Activated naive CD8-positive, alpha-beta T cell treated with anti-CD3 and anti-CD28 coated beads, Interleukin-2, amount 50 U/mL, for 24 hours (primary cell): ENCODE measurements around the gene NPNT.

ENCODE experiments used
- ATAC-seq: fragments of 150-1000 bp; cut with Tn5 transposase; one replicate; pipeline ENCODE4 v1.10.0; 2021
- DNase-seq: peaks from one replicate; pipeline ENCODE4 v3.0.0; 2021
- H3K27ac Mint-ChIP-seq: one replicate; pipeline ENCODE4 v1.8.0; 2021; ENCODE audit warnings: mild to moderate bottlenecking, mixed read lengths
- H3K27me3 Mint-ChIP-seq: one replicate; pipeline ENCODE4 v1.8.0; 2021; ENCODE audit warnings: mixed read lengths
- H3K36me3 Mint-ChIP-seq: one replicate; pipeline ENCODE4 v1.8.0; 2021; ENCODE audit warnings: low read depth, mixed read lengths
- H3K4me1 Mint-ChIP-seq: one replicate; pipeline ENCODE4 v1.8.0; 2021; ENCODE audit warnings: mixed read lengths
- H3K4me3 Mint-ChIP-seq: one replicate; pipeline ENCODE4 v1.8.0; 2021; ENCODE audit warnings: mild to moderate bottlenecking, moderate library complexity, mixed read lengths
- H3K9me3 Mint-ChIP-seq: one replicate; pipeline ENCODE4 v1.8.0; 2021; ENCODE audit warnings: mixed read lengths

Gene NPNT

GRCh38 chr4:105896461-105896942 lies 1.2 kb downstream of the NPNT start:
- Mint-ChIP-seq H3K27me3 (peaks cover 54% of the 10 kb centered on the region), H3K4me1 (peaks cover 7% of the 10 kb centered on the region), H3K36me3 (no peaks in the 10 kb centered on the region), H3K9me3 (no peaks in the 10 kb centered on the region), H3K4me3 (peak overlapping the region; percentile 18), H3K27ac (no peak overlapping the region)
- no peak for DNase-seq
- ATAC-seq, result no peak

DNA sequence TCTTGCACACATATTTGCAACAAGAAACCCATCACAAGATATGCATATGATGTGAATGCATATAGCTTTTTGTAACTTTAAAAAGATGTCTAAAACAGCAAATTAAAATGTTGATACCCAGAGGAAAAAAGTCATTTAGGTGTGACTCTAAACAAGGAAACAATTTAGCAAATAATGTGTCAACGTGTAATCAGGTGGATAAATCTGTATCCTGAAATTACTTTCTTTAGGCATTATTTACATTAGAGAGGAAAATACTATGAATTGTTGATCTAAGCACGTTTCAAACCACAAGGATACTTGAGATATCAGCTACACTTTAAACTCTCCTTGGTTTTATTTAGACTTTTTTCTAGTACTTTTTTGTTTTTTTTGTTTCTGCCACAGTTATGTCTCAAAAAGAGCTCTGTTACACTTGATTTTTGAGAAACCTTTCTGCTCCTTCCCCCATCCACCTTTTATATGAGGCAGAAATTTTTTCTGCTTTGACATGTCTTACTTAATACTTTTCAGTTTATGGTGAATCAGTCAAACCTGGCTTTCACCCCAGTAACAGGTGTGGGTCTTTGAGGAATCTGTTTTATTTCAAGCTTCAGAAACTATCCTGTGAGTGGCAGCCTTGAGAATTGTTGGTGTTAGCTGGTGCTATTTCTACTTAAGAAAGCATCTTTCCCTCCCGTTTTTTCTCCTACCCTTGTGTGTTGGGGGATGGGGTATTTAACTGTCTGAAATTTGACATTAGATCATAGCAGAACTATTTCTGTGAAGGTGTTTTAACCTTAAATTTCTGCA lies 1.9 kb downstream of the NPNT start:
- no peaks in the 10 kb centered on the region for H3K36me3 Mint-ChIP-seq
- ATAC-seq (no peak), DNase-seq (no peak)
- no peak overlapping the region for H3K27ac Mint-ChIP-seq
- H3K4me1 Mint-ChIP-seq, result peaks cover 7% of the 10 kb centered on the region
- no peak overlapping the region for H3K4me3 Mint-ChIP-seq
- H3K27me3 Mint-ChIP-seq, result peaks cover 52% of the 10 kb centered on the region
- no peaks in the 10 kb centered on the region for H3K9me3 Mint-ChIP-seq

DNA sequence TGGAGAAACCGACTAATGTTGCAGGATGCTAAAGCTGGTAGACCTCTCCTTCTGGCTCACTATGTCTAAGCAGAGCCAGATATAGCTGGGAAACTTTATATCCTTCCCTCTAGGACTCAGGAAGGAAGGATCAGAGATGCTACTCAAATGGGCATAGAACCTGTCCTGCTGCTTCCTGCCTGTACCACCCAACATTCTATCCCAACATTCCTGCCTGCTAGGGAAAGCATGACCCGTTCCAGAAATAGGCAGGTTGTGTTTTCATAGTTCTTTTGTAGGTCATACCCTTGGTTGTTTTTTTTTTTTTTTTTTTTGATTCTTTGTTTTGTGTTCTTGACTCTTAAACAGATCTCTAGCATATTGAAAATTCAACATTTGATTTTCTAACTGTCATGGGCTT lies 5.3 kb downstream of the NPNT start:
- Mint-ChIP-seq H3K4me1 (peaks cover 4% of the 10 kb centered on the region), H3K9me3 (no peaks in the 10 kb centered on the region), H3K4me3 (no peak overlapping the region), H3K27me3 (peaks cover 45% of the 10 kb centered on the region), H3K36me3 (no peaks in the 10 kb centered on the region), H3K27ac (no peak overlapping the region)
- ATAC-seq (no peak), DNase-seq (no peak)

DNA sequence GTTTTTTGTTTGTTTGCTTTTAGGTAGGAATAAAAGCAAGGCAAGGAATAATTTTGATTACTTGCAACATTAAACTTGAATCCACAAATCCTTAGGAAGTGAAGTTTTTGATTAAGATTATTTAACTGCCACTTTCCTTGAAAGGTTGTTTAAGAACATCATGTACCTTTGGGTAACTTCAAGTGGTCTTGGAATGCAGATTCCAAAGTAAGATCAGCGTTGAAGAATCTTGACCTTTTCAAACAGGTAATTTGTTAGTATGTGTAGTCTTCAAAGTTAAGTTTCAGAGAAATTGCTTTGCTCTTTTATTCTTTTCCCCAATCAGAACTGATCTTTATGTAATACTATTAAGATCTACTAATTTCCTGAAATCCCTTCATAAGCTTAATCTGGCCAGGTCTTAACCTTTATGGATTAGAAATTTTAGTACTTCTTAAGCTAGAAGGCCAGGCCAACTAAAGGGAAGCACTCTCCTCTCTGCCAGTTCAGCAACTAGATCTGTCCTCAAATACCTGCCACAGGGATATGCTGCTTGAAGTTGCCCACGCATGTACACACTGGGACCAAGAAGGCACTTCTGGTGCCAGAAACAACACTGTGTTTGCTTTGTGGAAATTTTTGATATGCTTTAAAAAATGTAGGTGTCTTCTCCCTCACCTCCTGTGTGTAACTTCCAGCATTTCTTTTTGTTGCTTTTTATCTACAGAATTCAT lies 7.4 kb downstream of the NPNT start:
- Mint-ChIP-seq H3K27ac (no peak overlapping the region), H3K4me1 (no peaks in the 10 kb centered on the region), H3K9me3 (no peaks in the 10 kb centered on the region), H3K4me3 (no peak overlapping the region), H3K36me3 (no peaks in the 10 kb centered on the region), H3K27me3 (peaks cover 27% of the 10 kb centered on the region)
- ATAC-seq (no peak), DNase-seq (no peak)

GRCh38 chr4:105909787-105910281 lies 14.6 kb downstream of the NPNT start:
- Mint-ChIP-seq H3K4me3 (no peak overlapping the region), H3K9me3 (no peaks in the 10 kb centered on the region), H3K27me3 (peaks cover 4% of the 10 kb centered on the region), H3K4me1 (no peaks in the 10 kb centered on the region), H3K36me3 (no peaks in the 10 kb centered on the region), H3K27ac (no peak overlapping the region)
- no peak for ATAC-seq
- DNase-seq, result no peak

- Mint-ChIP-seq H3K4me1 (no peaks in the 10 kb centered on the region), H3K36me3 (no peaks in the 10 kb centered on the region), H3K27ac (no peak overlapping the region), H3K27me3 (no peaks in the 10 kb centered on the region), H3K9me3 (no peaks in the 10 kb centered on the region), H3K4me3 (no peak overlapping the region)
- ATAC-seq, result no peak
- no peak for DNase-seq
Measured at GRCh38 chr4:105911426-105911825, 16.2 kb downstream of the NPNT start.

DNA sequence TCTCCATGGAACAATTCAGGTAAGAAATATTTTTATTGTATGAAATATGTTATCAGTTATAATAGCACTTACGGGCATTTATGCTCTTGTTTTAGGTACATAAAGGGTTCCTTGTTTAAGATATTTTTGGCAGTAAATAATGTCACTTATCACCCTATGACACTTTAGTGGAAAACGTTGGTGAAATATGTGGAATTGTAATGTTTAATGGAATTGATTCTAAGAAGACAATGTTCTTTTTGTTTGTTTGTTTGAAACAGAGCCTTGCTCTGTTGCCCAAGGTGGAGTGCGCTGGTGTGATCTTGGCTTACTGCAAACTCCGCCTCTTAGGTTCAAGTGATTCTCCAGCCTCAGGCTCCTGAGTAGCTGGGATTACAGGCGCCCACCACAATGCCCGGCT lies 17.4 kb downstream of the NPNT start:
- no peak for ATAC-seq
- Mint-ChIP-seq H3K27ac (no peak overlapping the region), H3K9me3 (no peaks in the 10 kb centered on the region), H3K4me1 (no peaks in the 10 kb centered on the region), H3K4me3 (no peak overlapping the region), H3K27me3 (no peaks in the 10 kb centered on the region), H3K36me3 (no peaks in the 10 kb centered on the region)
- no peak for DNase-seq

- H3K27ac Mint-ChIP-seq, result no peak overlapping the region
- no peaks in the 10 kb centered on the region for H3K36me3 Mint-ChIP-seq
- H3K27me3 Mint-ChIP-seq, result peaks cover 1% of the 10 kb centered on the region
- no peak for ATAC-seq
- no peak overlapping the region for H3K4me3 Mint-ChIP-seq
- no peaks in the 10 kb centered on the region for H3K4me1 Mint-ChIP-seq
- DNase-seq, result no peak
- no peaks in the 10 kb centered on the region for H3K9me3 Mint-ChIP-seq
Measured at GRCh38 chr4:105917171-105917685, 22.0 kb downstream of the NPNT start.

DNA sequence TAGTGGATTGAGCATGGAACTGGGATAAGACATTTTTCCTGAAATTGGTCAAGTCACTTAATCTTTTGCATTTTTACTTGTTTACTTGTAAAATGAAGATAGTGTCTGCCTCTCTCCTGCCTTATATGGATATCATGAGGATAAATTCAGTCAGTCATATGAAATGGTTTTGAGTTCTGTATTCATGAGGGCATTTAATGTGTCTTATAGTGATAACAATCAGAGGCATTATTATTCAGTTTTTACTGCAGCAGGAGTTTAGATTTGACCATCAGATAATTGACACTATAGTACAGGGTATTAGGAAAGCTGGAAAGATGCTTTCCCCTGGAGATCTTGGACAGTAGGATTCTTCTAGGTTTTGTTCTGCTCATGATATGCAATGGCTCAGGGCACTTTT lies 26.0 kb downstream of the NPNT start:
- DNase-seq (no peak), ATAC-seq (no peak)
- Mint-ChIP-seq H3K9me3 (no peaks in the 10 kb centered on the region), H3K27me3 (peaks cover 1% of the 10 kb centered on the region), H3K36me3 (no peaks in the 10 kb centered on the region), H3K4me3 (no peak overlapping the region), H3K4me1 (no peaks in the 10 kb centered on the region), H3K27ac (no peak overlapping the region)

DNA sequence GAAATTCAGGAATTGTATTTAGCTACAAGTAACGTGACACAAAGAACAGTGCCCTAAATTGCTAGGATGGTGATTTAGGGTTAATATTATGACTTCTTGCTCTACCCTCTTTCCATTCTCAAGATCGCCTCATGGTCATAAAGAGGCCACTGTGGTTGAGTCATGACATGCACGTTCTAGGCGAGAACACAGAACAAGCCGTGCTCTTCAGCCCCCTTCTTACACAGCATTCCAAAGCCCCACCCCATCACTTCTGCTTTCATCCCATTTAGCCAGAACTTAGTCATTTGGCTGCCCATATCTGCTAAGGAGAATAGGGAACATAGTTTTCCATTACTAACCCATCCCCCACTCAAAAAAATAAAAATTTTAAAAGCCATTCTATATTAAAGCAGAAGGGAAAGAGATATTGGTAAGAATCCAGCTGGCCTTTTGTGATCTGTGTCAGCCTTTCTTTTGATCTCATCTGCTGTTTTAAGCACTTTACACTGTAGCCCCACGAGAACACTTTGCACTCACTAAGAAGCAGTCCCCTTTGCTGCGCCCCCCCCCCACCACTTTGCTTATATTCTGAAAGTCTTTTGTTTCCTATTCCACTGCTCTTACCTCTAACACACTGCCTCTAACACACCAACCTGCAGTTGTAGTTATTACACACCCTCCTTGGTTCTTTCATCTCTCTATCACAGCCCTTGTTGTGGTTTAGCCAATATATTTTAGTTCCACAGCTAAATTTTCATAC lies 28.4 kb downstream of the NPNT start:
- Mint-ChIP-seq H3K9me3 (no peaks in the 10 kb centered on the region), H3K27me3 (peaks cover 1% of the 10 kb centered on the region), H3K4me1 (no peaks in the 10 kb centered on the region), H3K27ac (no peak overlapping the region), H3K4me3 (no peak overlapping the region), H3K36me3 (no peaks in the 10 kb centered on the region)
- no peak for ATAC-seq
- no peak for DNase-seq

DNA sequence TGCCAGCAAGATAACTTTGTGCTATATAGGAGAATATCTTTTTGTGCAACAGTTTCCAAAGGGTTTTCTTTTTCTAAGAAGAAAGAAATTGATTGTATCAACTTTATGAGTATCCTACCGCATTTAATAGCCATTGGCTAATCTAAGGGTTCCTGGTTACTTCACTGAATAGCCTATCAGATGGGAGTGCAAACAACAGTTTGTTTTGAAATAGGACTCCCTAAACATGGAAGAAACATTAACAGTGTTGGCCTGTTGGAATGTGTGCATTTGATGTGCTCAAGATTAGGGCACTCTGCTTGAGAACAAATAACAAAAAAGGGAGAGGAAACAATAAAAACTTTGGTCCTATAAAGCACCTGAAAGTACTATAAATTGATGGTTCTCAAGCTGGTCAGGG lies 29.1 kb downstream of the NPNT start:
- no peak overlapping the region for H3K4me3 Mint-ChIP-seq
- H3K27me3 Mint-ChIP-seq, result no peaks in the 10 kb centered on the region
- no peak for DNase-seq
- no peaks in the 10 kb centered on the region for H3K36me3 Mint-ChIP-seq
- ATAC-seq, result no peak
- H3K4me1 Mint-ChIP-seq, result no peaks in the 10 kb centered on the region
- H3K9me3 Mint-ChIP-seq, result no peaks in the 10 kb centered on the region
- H3K27ac Mint-ChIP-seq, result no peak overlapping the region

DNA sequence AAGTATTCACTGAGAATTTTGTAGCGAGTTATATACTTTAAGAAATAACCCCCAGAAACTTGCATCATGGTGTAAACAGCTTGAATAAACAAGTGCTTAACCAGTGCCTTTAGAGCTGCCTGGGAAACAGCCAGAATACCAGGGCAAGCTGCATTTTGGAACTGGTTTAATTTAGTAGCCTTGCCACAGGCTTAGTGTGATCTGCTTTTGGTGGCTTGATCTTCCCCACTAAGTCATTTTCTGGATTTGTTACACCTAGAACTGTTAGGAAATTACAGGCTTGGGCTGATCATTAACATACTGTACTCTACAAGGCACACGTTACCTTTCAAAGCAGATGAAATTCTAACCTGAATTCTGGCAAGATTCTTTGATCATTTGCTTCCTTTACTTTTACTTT lies 35.4 kb downstream of the NPNT start:
- Mint-ChIP-seq H3K9me3 (no peaks in the 10 kb centered on the region), H3K27me3 (no peaks in the 10 kb centered on the region), H3K4me3 (no peak overlapping the region), H3K36me3 (no peaks in the 10 kb centered on the region), H3K27ac (no peak overlapping the region), H3K4me1 (no peaks in the 10 kb centered on the region)
- ATAC-seq (no peak), DNase-seq (no peak)

GRCh38 chr4:105933083-105933482 lies 37.8 kb downstream of the NPNT start:
- no peaks in the 10 kb centered on the region for H3K36me3 Mint-ChIP-seq
- no peak overlapping the region for H3K27ac Mint-ChIP-seq
- H3K27me3 Mint-ChIP-seq, result no peaks in the 10 kb centered on the region
- no peak for DNase-seq
- H3K9me3 Mint-ChIP-seq, result no peaks in the 10 kb centered on the region
- H3K4me1 Mint-ChIP-seq, result no peaks in the 10 kb centered on the region
- no peak for ATAC-seq
- no peak overlapping the region for H3K4me3 Mint-ChIP-seq

- Mint-ChIP-seq H3K4me1 (no peaks in the 10 kb centered on the region), H3K27ac (no peak overlapping the region), H3K27me3 (no peaks in the 10 kb centered on the region), H3K4me3 (no peak overlapping the region), H3K9me3 (no peaks in the 10 kb centered on the region), H3K36me3 (no peaks in the 10 kb centered on the region)
- ATAC-seq, result no peak
- no peak for DNase-seq
Measured at GRCh38 chr4:105934386-105934785, 39.1 kb downstream of the NPNT start.
